Stomach (tissue), 4 donors: ENCODE data around the gene DAPK2.

Source experiments
- CTCF ChIP-seq, 7 experiments: fragments of 450-650 bp in 4 of 7; fragments of 200-600 bp in 3 of 7; sonication (generic) in 3 of 7; IDR thresholded peaks; one replicate each; pipeline ENCODE4 v1.5.1; 2016 to 2019; ENCODE audit warnings: antibody characterized with exemption in 7 of 7, control low read depth in 2 of 7, mild to moderate bottlenecking in 1 of 7
- EP300 ChIP-seq: sonication (generic); formaldehyde crosslinking; IDR thresholded peaks from one replicate; pipeline ENCODE4 v1.6.1; 2017; ENCODE audit warnings: antibody characterized with exemption
- POLR2A ChIP-seq, 4 donors: fragments of 450-650 bp; IDR thresholded peaks; one replicate each; pipeline ENCODE4 v1.6.1; 2016; ENCODE audit warnings: antibody characterized with exemption in 4 of 4, control low read depth in 2 of 4, mild to moderate bottlenecking in 1 of 4, moderate library complexity in 1 of 4
- POLR2AphosphoS5 ChIP-seq, 3 donors: sonication (generic); formaldehyde crosslinking; IDR thresholded peaks; one replicate each; pipeline ENCODE4 v1.6.1; 2016; ENCODE audit warnings: antibody characterized with exemption in 3 of 3

- TF ChIP-seq CTCF (IDR thresholded peaks at IDR 0.05), result no peak
- TF ChIP-seq POLR2A (IDR thresholded peaks at IDR 0.05), result no peak
- no peak for TF ChIP-seq EP300
- no peak for TF ChIP-seq POLR2AphosphoS5 (IDR thresholded peaks at IDR 0.05)
These were observed 157.5 kb downstream of the DAPK2 start for GRCh38 chr15:63888823-63889222.
